WI38 (cell line): ENCODE results near the gene SELENOI.
"Not testable (repeated sequence)": the region's sequence is repeated elsewhere in the genome, so short reads cannot be mapped to it uniquely, and the experiment has no call there.

ENCODE experiments used
- H3K4me3 ChIP-seq: 2 replicates; pipeline ENCODE4 v1.5.1; 2011; ENCODE audit warnings: low read depth, mild to moderate bottlenecking, control low read depth, low read length
- CTCF ChIP-seq: IDR thresholded peaks from 2 replicates; pipeline ENCODE4 v1.5.1; 2012; ENCODE audit warnings: low read depth, mild to moderate bottlenecking, control low read depth, low read length

SELENOI gene

GRCh38 chr2:26327291-26328272 lies 18.4 kb upstream of the SELENOI start:
- TF ChIP-seq CTCF = no peak
- H3K4me3 ChIP-seq = no peak overlapping the region

- H3K4me3 ChIP-seq = not testable (repeated sequence)
Measured at GRCh38 chr2:26329083-26329482, 16.9 kb upstream of the SELENOI start.

- no peak overlapping the region for H3K4me3 ChIP-seq
- TF ChIP-seq CTCF = peak; percentile 90
Measured at GRCh38 chr2:26330114-26330549, 15.8 kb upstream of the SELENOI start.

GRCh38 chr2:26330604-26331003 lies 15.3 kb upstream of the SELENOI start:
- no peak for TF ChIP-seq CTCF
- no peak overlapping the region for H3K4me3 ChIP-seq

GRCh38 chr2:26331321-26331720 lies 14.6 kb upstream of the SELENOI start:
- H3K4me3 ChIP-seq = not testable (repeated sequence)

GRCh38 chr2:26333293-26333692 lies 12.7 kb upstream of the SELENOI start:
- H3K4me3 ChIP-seq = no peak overlapping the region
- TF ChIP-seq CTCF = no peak

GRCh38 chr2:26335231-26335630 lies 10.7 kb upstream of the SELENOI start:
- TF ChIP-seq CTCF = no peak
- H3K4me3 ChIP-seq = no peak overlapping the region

GRCh38 chr2:26336719-26337118 lies 9.2 kb upstream of the SELENOI start:
- TF ChIP-seq CTCF = no peak
- H3K4me3 ChIP-seq = no peak overlapping the region
